Measurements from ENCODE around the gene REEP1.

Gene REEP1

GRCh38 chr2:86344404-86344803 is 7.0 kb upstream of the REEP1 start:
- no peak for TF ChIP-seq CTCF (IDR thresholded peaks at IDR 0.05)

GRCh38 chr2:86342488-86342887 is 5.1 kb upstream of the REEP1 start:
- TF ChIP-seq CTCF (IDR thresholded peaks at IDR 0.05): no peak

GRCh38 chr2:86341470-86341869 is 4.0 kb upstream of the REEP1 start:
- no peak for TF ChIP-seq CTCF (IDR thresholded peaks at IDR 0.05)

GRCh38 chr2:86338778-86339295 is 1.4 kb upstream of the REEP1 start:
- TF ChIP-seq CTCF (IDR thresholded peaks at IDR 0.05): no peak

GRCh38 chr2:86336675-86337243 is 667 bp downstream of the REEP1 start:
- TF ChIP-seq CTCF (IDR thresholded peaks at IDR 0.05): no peak

- TF ChIP-seq CTCF (IDR thresholded peaks at IDR 0.05): no peak
These were observed 1.4 kb downstream of the REEP1 start for GRCh38 chr2:86335865-86336674.

- no peak for TF ChIP-seq CTCF (IDR thresholded peaks at IDR 0.05)
These were observed 4.0 kb downstream of the REEP1 start for GRCh38 chr2:86333378-86333777.

Measured in LNCAP (cell line).